Skin of body (tissue), 2 donors: ENCODE data around the gene GSX2. TPM values are rescaled to one million over a fixed set of nuclear protein-coding genes. Genes with fewer than 3 reads are reported as not detected.

ENCODE experiments used
- small RNA-seq: library from RNA; depleted of rRNA; stranded (forward); fragments of <200 nt; gene quantifications from one replicate; pipeline ENCODE3, GENCODE V24; 2014; ENCODE audit warnings: low replicate concordance
- total RNA-seq: library from RNA; depleted of rRNA; stranded (reverse); fragments of >200 nt; gene quantifications from one replicate; pipeline ENCODE4 v1.2.3, GENCODE V29; 2014

GSX2 gene
- total RNA-seq, 1 donor from 2014 or later, result not detected

Small RNA genes lying within 50 kb of the gene (small RNA-seq; reads per million reads assigned to genes)
- gene AC110792.1, result not detected

Other genes starting within 250 kb of the GSX2 start
- gene CHIC2, start 35.6 kb upstream of the GSX2 start, total RNA-seq, result 35.9 TPM
- gene PDGFRA, start 129.1 kb downstream of the GSX2 start, total RNA-seq, result 138 TPM